HG03103 (cell line): ENCODE results near the gene FAM98B.
"Not testable (repeated sequence)": the region's sequence is repeated elsewhere in the genome, so short reads cannot be mapped to it uniquely, and the experiment has no call there.

ENCODE experiments used
- ATAC-seq: cut with Tn5 transposase; IDR thresholded peaks from one replicate; pipeline ENCODE4 v1.9.1; 2021; ENCODE audit warnings: low read depth; ENCODE audit not compliant: unreplicated experiment

Gene FAM98B

GRCh38 chr15:38453971-38454695, at the start of gene FAM98B:
TSS of gene FAM98B (plus strand) at chr15:38454127. CDS start at chr15:38454162, 35 bp downstream.
- ATAC-seq, result peak; percentile 83

GRCh38 chr15:38406436-38406835, 47.5 kb upstream of the FAM98B start:
- ATAC-seq, result no peak

GRCh38 chr15:38408576-38408975, 45.4 kb upstream of the FAM98B start:
- no peak for ATAC-seq

- no peak for ATAC-seq
These were observed 42.0 kb upstream of the FAM98B start for GRCh38 chr15:38411902-38412301.

GRCh38 chr15:38412466-38412865, 41.5 kb upstream of the FAM98B start:
- no peak for ATAC-seq

- no peak for ATAC-seq
These were observed 39.6 kb upstream of the FAM98B start for GRCh38 chr15:38414357-38414756.

- no peak for ATAC-seq
These were observed 32.7 kb upstream of the FAM98B start for GRCh38 chr15:38421069-38421690.

- ATAC-seq, result no peak
These were observed 29.8 kb upstream of the FAM98B start for GRCh38 chr15:38424101-38424552.

- no peak for ATAC-seq
These were observed 28.7 kb upstream of the FAM98B start for GRCh38 chr15:38425269-38425668.

- no peak for ATAC-seq
These were observed 26.5 kb upstream of the FAM98B start for GRCh38 chr15:38427380-38427779.

- ATAC-seq, result no peak
These were observed 23.7 kb upstream of the FAM98B start for GRCh38 chr15:38430106-38430760.

- no peak for ATAC-seq
These were observed 16.9 kb upstream of the FAM98B start for GRCh38 chr15:38436993-38437392.

- ATAC-seq, result not testable (repeated sequence)
These were observed 16.3 kb upstream of the FAM98B start for GRCh38 chr15:38437603-38438002.

- no peak for ATAC-seq
These were observed 15.6 kb upstream of the FAM98B start for GRCh38 chr15:38438031-38438986.

GRCh38 chr15:38440353-38441129, 13.4 kb upstream of the FAM98B start:
- ATAC-seq, result peak; percentile 65

- ATAC-seq, result no peak
These were observed 12.8 kb upstream of the FAM98B start for GRCh38 chr15:38441130-38441519.

- no peak for ATAC-seq
These were observed 766 bp downstream of the FAM98B start for GRCh38 chr15:38454696-38455090.

GRCh38 chr15:38455092-38455491, 1.2 kb downstream of the FAM98B start:
- ATAC-seq, result no peak

GRCh38 chr15:38458646-38459045, 4.7 kb downstream of the FAM98B start:
- ATAC-seq, result no peak

- ATAC-seq, result no peak
These were observed 5.6 kb downstream of the FAM98B start for GRCh38 chr15:38459480-38459879.
